ENCODE data around the gene LEPR.

DNA sequence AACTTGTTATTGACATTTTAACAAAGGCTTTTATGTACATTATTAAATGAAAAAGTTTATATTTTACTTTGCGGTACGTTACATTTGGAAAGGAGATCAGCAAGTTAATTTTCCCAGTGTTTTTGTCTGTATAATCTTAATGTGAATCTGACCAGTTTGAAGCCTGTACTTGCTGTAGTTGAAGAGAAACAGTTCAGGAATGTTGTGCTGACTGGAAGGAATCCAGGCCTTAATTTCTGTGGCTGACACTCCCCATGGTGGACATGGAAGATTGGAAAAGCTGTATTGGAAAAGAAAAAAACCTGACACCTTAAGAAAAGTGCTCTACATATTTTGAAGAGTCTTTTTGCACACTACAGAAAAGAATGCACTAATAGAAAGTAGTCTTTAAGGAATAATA is 15.5 kb downstream of the LEPR start:
- TF ChIP-seq CTCF (IDR thresholded peaks at IDR 0.05) (no peak), POLR2A (IDR thresholded peaks at IDR 0.05) (no peak)

All from esophagus squamous epithelium (tissue), 4 donors.